HG02973 (cell line): ENCODE results near the gene ASB8.

Experiments
- ATAC-seq: cut with Tn5 transposase; IDR thresholded peaks from one replicate; pipeline ENCODE4 v1.9.1; 2021; ENCODE audit warnings: moderate library complexity; ENCODE audit not compliant: unreplicated experiment

The ASB8 gene, protein sequence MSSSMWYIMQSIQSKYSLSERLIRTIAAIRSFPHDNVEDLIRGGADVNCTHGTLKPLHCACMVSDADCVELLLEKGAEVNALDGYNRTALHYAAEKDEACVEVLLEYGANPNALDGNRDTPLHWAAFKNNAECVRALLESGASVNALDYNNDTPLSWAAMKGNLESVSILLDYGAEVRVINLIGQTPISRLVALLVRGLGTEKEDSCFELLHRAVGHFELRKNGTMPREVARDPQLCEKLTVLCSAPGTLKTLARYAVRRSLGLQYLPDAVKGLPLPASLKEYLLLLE

DNA sequence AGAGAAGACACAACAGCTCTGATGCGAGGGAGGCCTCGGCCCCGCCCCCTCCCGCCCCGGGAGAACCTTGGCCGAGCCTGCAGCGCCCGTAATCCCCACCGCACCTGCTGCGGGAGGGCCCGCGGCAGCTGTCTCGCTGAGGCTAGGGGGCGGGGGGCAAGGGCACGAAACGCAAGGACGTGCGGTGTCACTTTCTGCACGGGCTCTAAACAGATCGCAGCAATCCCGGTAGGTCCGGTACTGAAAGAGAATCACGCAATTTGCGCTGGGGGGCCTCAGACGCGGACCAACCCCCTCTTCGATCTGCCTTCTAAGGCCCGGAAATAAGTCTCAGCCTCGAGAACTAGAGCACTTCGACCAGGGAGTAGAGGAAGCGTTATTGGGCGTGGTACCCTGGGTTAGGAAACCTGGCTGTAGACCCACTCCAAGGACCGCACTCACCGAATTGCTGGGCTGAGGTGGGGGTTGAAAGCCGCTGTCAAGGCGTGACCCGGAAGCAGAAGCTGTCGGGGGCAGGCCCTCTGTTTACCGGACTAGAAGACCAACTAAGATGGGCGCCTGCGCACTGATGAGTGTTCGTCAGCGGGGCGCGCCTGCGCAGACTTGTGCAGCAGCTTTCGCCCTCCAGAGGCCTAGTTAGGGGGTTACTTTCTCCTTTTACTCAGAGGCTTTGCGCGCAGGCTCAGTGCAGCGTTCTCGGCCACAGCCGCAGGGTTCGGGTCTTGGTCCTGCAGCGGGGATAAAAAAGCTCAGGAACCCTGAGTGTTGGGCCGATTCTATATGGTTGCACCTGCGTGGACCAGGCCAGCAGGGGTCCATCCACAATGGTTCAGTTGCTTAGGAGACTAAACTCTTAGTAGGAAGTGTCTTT lies at the start of gene ASB8:
Gene ASB8, minus strand, starts transcription at position 498 of the 871 bp plus-strand sequence. CDS start 4,019 bp downstream, outside the sequence.
- peak; percentile 78 for ATAC-seq

DNA sequence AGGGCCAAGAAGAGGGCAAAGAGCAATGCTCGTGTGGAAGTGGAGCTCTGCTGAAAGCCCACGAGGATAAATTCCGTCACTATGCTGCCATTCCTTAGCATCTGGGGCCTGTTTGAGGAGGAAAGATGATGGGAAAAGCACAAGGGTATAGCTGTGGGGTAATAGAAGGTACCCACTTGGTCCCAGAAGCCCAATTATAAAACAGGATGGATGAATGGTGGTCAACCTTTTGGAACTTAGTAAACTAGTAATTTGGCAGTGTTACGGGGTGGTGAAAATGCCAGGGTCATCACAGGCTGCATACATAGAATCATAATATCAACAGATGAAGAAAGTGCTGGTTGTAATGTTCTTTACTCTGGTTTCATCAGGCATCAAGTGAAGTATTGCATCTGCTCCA lies 45.9 kb upstream of the ASB8 start, which contains the start of gene OR10AD1:
Gene OR10AD1, minus strand, starts transcription at position 101 of the 400 bp plus-strand sequence. Its CDS starts 0 bp downstream, at position 101.
- ATAC-seq, result no peak

DNA sequence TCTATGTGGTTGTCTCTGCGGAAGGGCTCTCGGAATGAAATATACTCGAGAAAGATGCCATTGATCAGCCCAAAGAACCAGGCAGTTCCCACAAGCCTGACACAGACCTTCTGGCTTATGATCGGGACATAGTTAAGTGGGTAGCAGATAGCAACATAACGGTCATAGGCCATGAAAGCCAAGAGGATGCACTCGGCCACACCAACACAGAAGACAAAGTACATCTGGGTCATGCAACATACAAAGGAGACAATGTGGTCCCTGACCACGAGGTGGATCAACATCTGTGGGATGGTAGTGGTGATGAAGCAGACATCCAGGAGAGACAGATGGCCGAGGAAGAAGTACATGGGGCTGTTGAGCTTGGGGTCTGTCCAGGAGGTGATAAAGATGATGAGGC lies 45.5 kb upstream of the ASB8 start:
- no peak for ATAC-seq

DNA sequence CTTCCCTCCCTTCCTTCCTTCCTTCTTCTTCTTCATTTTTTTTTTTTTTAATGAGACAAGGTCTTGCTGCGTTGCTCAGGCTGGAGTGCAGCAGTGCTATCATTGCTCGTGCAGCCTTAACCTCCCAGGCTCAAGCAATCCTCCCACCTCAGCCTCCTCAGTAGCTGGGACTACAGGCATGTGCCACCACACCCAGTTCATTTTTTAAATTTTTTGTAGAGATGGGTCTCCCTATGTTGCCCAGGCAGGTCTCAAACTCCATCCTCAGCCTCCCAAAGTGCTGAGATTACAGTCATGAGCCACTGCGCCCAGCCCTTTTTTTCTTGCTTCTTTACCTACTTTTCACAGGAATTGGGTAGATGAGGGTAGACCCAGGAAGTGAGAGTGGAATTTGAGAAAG lies 44.2 kb upstream of the ASB8 start:
- no peak for ATAC-seq

DNA sequence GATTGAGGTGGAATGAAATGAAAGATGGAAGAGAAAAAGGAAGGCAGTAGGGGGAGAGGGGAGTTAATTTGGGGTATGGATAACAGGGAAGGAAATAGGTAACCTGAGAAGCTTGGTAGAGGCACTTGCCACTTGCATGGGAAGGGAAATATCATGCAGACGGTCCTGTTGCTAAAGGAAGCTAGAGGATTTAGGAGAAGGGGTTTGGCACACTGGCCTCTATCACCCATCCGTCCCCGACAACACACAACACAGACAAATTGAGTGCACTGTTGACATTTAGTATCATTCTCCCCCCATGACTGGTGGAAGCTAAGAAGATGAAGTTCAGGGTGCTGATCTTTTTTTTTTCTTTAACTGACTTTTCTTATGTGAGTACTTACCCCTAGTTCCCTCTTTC lies 43.8 kb upstream of the ASB8 start:
- ATAC-seq, result no peak

DNA sequence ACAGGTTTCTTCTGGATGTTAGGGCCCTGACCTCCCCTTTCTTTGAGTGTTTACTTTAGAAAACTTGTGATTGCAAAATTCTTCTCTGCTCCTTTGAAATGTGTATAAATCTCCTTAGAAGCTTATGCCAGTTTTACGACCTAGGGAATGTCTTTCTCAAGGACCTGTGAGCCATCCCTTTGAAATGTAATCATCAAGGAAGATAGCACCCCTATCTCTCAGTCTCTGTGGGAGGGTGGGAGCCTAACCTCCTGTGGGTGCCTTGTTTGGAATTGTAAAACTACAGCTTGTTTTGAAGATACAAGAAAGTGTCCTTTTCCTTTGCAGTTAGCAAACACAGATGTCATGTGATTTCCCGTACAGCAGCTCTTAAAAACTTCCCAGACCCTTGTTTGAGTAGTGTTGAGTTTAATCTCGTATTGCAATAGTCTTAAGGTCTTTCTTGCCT lies 42.5 kb upstream of the ASB8 start:
- no peak for ATAC-seq

DNA sequence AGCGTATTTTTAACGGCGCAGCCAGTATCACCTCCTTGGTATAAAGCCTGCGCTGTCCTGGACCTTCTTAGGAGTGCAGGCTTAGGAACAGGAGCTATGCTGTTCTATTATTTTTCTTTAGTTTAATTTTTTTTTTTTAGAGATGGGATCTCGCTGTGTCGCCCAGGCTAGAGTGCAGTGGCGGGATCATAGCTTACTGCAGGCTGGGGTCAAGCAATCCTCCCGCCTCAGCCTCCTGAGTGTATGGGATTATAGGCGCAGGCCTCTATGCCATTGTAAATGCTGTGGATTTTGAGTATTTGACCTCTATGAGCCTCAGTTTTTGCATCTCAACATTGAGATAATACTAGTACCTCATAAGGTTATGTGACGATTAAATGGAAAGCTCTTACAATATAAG lies 41.7 kb upstream of the ASB8 start:
- no peak for ATAC-seq

DNA sequence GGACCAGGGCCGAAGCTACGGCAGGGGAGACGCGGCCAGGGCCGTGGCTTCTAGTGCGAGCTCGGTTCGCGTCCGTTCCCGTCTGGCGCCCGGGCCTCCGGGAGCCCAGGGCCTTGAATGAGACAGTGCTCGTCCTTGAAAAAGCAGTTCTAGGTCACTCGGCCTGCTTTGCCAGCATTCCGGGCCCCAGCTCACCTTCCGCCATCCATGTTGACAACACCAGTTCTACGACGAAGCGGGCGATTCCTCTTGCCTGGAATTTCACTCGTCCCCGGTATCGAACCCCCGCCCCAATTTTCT lies 41.3 kb upstream of the ASB8 start:
- ATAC-seq, result peak; percentile 16

DNA sequence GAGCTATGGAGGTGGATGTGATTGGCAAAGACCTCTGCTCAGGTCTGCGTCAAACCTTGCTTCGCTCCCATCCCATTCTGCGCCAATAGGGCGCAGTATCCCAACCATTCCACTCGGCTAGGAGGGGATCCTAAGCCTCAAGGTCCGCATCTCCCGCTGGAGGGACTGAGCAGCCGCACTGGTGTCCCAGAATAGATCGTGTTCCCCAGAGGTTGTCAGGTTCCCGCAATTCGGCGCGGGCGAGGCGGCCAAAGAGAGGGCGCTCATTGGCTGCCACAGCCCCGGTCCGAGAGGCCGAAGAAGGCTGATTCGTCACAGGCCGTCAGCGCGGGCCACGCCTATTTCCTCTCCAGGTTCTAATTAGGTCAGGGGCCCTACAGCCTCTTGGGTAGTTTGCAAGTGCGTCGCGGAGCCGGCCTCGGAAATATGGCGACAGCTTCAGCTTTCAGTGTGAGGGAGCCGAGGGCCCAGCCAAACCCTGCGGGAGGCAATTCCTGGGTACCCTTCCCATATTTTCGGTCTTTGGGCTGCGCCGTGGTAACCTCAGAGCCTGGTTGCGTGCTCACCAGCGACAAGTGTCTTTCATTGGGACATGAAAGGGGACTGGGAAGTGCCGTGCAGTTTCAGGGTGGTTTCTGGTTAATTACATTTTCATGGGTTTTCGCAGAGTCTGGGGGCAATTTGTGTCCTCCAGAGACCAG lies 40.8 kb upstream of the ASB8 start:
- peak; percentile 98 for ATAC-seq

DNA sequence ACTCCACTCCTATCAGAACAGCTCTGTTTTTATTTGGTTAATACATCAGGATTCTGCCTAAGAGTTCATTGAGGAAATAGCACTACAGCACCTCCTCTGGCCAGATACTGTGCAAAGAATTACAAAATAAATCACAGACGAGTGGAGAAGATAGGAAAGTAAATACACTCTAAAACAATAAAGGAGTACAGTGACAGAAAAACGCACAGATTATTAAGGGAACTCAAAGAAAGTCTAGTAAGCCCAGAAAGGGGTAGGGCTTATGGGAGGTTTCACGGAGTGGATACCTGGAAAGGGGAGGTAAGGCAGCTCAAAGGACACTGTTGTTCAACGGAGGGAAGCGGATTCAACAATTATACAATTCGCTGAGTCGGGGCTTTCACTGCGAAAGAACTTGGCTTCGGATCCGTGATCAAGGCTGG lies 40.2 kb upstream of the ASB8 start:
- ATAC-seq, result peak; percentile 27

DNA sequence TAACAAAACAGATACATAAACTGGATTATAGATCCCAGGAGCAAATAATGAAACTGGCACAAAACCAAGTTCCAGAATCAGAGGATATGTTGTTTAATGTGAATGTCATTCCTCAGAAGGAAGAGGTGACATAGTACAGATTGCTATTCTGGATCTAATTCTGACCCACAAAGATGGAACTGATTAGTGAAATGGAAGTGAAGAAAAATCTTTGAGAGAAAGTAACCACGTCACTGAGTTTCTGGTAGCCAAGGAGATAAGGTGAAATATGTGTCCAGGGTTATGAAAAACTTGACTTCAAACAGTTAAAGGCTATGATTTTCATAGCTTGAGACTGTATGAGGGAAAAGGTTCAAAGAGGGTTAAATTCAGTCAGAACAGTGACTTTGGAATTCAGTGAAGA lies 37.5 kb upstream of the ASB8 start:
- no peak for ATAC-seq

DNA sequence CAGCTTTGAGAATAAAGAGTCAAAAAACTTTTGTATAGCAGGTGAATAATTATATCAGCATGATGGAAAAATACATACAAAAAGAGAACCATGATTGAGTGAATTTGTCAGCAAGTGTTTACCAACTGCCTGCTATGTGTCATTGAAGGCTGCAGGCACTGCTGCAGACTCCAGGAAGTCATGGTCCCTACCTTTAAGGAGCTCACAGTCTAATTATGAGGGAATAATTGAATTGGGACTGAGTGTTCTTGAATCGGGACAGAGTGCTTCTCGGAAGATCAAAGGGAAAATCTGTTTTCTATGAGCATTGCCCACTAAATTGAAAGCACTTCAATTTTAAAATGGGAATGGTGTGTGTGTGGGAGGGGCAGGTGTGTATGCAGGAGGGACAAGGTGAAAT lies 36.3 kb upstream of the ASB8 start:
- no peak for ATAC-seq

DNA sequence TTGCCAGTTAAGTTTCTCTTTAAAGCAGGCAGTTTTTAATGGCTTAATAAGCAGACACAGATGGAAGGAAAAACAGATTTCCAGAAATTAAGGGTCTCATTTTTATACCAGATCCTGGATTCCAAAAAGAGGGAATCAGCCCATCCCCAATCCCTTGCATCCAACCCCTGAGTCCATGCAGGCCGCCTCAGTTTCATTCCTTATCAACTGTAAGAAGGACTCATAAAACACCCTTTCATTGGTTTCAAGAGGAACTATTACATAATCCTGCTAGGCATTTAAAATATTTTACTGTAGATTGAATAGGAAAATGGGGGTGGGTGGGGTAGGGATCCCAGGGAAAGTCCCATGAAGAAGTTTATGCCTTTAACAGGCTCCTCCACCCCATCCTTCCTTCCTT lies 35.5 kb upstream of the ASB8 start:
- no peak for ATAC-seq

DNA sequence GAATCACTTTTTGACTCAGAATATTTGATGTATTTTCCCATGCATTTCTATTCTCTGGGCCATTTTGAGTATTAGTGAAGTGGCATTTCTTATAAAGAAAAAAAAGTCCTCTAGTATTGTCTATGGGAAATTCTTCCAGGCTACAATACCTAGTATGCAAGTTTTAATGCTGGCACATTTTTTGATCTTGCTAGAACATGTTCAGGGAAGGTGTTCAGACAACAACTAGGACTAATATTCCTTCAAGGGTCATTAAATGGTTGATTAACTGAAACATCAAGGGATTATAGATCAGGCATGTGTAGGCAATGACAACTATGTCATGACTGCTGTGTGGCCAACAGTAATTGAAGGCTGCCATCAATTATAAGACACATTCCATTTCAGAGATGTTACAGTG lies 33.8 kb upstream of the ASB8 start:
- no peak for ATAC-seq

DNA sequence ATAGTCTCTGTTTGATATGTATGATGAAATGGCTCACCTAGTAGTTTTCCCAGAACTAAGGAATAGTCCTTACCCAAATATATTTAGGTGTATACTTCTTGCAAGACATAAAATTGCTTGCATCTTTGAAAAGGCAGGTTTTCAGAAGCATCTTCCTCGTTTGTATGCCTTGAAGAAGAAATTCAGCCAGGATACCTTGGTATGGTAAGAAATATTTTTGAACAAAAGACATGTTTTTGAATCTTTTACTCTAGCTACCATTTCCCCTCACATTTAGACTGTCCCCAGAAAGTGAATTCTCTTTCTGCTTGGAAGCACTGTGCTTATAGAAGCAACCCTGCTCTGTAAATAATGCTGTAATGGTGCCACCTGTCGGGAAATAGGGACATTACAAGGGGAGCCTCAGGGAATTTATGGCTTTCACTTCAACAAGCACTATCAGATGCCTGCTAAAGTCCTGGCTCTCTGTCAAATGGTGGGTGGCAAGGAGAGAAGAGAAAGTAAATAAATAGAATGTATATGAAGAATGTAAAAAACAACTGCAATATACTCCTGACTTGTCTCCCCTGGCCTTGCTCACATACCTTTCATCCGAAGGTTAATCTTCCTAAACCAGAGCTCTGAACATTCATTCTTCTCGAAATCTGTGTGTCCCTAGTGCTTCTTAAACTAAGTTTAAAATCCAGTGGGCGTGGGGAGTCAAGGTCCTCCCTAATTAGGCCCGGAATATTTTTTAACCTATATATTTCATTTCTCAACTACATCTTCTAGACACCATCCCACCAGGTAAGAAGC lies 32.2 kb upstream of the ASB8 start:
- ATAC-seq, result no peak

DNA sequence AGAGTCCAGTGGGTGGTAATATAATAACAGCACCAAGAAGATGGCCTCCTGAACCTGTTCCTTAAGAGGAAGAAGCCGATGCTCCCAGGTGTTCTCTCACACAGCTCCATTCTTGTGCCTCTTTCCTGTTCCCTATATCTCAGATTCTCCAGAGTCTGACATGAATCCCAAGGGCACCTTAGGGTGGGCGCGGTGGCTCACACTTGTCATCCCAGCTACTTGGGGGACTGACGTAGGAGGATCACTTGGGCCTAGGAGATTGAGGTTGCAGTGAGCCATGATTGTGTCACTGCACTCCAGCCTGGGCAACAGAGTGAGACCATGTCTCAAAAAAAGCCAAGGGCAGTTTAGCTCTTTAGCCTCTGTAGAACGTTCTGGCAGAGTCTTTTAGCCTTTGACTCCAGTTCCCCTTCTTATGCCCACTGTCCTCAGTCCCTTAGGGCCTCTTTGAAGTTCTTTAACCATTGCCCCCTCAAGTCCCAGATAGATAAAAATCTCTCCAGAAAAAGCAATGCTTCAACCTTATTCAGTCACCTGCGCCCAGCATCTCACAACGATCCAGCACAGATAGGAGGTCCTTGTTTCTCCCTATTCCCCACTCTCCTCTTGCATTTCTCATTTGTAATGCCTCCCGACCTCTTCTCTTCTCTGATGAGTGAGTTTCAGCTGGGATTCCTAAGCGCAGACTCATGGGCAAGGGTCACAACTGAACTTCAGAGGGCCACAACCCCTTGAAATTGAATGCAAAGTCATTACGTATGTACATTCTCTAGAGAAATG lies 30.8 kb upstream of the ASB8 start:
- no peak for ATAC-seq

DNA sequence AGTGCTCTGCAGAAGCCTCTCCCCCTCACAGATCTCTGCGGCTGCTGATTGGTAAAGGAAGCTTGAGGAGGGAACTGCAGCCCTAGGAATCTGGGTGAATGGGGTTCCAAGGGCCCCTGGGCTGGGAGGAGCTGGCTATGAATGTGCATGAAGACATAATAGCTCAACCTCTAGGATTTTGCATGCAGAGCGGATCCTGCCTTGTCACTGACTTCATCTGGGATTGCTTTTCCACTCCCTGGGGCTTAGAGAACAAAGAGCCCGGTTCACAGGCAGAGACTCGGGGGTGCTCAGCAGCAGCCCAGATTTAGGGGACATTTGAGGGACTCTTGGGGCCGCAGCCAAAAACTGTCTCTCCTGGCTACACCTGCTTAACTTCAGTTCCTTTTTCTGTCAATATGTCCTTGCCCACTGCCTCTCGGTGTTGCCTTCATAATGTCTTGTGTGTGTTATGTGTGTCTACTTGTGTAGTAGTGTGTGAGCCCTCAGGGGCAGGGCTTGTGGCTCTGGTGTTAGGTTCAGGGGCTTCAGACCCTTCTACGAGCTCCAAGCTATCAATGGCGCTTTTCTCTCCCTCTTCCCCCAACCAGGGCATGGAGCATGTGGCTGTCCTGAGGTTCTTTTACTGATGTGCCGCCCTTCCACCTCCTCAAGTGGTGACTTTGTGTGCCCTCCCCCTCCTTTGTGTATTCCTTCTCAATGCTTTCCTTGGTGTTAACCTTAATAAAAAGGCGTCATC lies 28.0 kb upstream of the ASB8 start:
- ATAC-seq, result no peak

DNA sequence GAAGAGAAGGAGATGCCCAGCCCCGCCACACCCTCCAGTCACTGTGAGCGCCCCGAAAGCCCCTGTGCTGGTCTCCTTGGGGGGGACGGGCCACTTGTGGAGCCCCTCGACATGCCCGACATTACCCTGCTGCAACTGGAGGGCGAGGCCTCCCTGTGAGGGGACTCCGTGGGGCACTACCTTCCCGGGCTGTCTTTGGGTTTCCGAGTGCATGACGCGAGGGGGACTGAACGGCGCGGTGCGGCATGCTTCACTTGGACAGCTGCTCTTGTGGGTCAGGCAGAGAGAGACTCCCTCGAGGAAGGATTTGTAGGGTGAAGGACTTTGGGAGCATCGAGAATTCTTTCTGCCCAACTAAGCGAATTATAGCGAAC lies 27.2 kb upstream of the ASB8 start:
- no peak for ATAC-seq

DNA sequence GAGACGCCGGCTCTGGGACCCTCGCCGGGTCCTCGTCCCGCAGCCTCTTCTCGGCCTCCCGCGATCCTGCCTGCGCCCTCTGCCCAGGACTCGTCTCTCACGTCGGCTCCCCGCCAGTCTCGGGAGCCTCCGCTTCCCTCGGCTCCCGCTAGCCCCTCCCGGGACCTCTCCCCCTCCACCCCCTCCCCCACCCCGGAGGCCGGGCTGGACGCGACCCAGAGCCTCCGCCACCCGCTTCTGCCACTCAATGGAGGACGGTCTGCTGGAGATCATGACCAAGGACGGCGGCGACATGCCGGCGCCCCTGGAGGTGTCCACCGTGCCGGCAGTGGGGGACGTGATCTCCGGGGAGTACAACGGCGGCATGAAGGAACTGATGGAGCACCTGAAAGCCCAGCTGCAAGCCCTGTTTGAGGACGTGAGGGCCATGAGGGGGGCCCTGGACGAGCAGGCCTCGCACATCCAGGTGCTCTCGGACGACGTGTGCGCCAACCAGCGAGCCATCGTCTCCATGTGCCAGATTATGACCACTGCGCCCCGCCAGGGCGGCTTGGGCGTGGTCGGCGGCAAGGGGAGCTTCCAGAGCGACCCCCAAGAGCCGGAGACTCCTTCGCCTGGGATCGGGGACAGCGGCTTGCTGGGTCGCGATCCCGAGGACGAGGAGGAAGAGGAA lies 26.7 kb upstream of the ASB8 start:
- ATAC-seq, result peak; percentile 2
